Amniotic epithelial cell (primary cell): ENCODE measurements around the gene LDB2.

Experiments used
- DNase-seq: peaks from one replicate; pipeline ENCODE4 v3.0.0-alpha.2; 2010; ENCODE audit warnings: low read depth

LDB2 gene

DNA sequence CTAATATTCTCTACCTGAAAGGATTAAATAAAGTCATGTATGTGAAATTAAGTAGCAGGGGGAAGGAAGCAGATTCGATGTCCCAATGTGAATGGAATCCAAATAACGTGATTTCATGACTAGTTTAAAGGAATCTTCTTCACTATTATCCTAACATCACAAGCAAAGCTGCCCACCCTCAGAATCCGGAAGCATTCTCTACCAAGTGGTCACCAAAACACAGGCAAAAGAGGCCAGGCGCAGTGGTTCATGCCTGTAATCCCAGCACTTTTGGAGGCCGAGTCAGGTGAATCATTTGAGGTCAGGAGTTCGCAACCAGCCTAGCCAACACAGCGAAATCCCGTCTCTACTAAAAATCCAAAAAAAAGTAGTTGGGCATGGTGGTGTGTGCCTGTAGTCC is 212.9 kb downstream of the LDB2 start:
- no peak for DNase-seq

DNA sequence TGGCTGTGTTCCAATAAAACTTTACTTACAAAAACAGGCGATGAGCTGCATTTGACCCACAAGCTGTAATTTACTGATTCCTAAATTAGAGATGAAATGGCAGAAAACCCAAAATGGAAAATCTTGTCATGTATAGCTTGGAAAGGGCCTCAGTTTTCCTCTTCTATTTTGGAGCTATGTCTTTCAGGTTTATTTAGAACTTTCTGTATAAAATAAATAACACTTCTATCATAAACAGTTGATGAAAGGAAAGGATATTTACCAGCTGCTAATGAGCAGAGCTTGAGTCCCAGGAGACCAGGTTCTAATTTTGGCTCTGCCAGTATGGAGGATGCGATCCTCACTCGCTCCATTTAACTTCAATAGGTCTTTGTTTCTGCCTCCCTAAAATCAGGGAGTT is 213.5 kb downstream of the LDB2 start:
- no peak for DNase-seq

GRCh38 chr4:16684097-16684496 is 214.3 kb downstream of the LDB2 start:
- peak; percentile 48 for DNase-seq

GRCh38 chr4:16682975-16683374 is 215.5 kb downstream of the LDB2 start:
- peak; percentile 52 for DNase-seq

GRCh38 chr4:16677001-16677944 is 221.2 kb downstream of the LDB2 start:
- DNase-seq = no peak

DNA sequence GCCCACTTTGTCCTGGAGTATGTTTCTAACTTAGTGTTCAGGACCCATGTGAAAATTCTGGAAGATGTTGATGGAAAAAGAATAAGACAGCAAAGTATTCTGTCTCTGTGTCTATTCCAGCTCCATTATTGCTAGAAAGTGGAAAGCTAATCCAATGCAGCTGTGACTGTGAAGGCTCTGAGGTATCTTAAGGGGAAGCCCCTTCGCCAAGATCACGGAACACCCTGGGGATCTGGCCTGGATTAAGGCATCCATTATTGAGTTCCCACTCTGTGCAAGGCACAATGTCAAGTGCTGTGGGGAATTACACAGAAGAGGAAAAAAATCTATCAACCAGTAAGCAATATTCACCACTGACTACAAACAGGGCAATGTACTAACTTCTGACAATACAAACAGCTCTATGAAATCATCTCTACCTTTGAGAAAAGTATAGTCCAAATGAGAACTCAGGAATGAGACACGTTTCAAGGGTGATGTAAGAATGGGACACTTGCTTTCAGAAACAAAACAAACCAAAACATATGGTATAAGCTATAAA is 222.1 kb downstream of the LDB2 start:
- DNase-seq = no peak

DNA sequence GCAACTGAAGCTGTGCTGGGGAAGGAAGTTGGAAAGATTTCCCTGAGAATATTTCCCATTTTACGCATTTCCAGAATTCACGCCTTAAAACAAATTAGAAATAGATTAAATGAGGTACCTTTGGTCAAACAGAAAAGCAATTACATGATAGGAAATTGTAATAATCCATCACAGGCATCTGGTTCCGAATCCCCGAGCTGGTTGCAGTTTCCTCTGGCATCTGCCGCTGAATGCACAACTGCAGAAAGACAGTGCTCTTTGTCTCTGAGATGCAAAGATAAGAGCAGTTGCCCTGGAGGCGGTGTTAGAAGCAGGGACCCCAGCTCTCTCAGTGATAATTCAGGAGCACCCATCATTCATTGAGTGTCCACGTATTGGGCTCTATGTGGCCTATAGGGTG is 224.4 kb downstream of the LDB2 start:
- no peak for DNase-seq

DNA sequence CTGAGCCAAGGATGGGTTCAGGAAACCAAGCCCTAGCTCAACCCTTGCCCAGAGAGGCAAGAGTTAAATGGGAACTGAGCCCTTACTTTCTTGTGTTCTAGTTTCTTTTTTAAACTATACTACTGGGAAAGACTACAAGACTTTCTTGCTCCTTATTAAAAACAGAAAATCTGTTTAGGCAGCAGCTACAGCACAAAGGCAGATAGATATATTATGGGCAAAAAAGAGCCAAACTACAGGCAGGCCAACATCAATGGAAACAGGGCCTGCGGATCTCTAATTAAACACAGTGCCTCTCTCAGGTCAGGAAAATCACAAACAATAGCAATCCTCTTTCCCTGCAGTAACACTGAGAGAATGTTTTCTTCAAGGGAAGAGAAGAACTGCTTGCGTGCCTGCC is 226.0 kb downstream of the LDB2 start:
- no peak for DNase-seq

- no peak for DNase-seq
Measured at GRCh38 chr4:16671741-16672140, 226.7 kb downstream of the LDB2 start.

- DNase-seq = no peak
Measured at GRCh38 chr4:16670727-16671126, 227.7 kb downstream of the LDB2 start.

DNA sequence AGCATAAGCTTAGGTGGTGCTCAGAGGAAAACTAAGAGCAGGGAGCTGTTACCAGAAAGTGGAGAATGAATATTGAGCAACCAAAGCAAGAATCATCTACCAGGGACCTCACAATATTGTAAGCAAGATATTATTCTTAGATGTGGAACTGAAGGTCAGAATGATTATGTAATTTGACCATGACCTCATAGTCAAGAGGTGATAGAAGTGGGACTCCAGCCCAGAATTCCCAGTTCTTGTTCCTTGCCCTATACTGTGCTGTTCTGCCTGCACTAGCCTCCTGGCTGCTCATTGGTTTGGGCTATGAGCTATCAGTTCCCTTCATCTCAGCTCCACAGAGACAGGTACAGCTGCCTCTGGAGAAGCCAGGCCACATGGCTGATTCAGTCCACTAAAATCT is 229.4 kb downstream of the LDB2 start:
- peak; percentile 55 for DNase-seq

- DNase-seq = peak; percentile 16
Measured at GRCh38 chr4:16668488-16668887, 230.0 kb downstream of the LDB2 start.

DNA sequence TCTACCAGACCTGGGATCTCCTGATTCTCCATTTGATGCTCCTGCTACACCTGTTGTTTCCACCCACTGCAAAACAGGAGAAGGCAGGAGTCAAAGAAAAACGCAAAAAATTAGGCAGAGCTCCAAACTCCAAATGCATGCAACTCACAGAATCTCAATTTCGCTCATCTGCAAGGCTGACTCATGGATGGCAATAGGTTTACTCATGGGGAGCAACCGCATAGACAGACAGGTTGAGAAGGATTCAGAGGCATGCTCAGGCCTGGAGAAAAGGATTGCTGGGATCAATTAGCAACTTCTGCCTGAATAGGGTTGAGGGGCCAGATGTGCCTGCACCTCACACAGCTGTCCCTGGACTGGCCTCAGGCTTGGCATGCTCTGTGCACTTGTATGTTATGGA is 231.0 kb downstream of the LDB2 start:
- DNase-seq = peak; percentile 75

DNA sequence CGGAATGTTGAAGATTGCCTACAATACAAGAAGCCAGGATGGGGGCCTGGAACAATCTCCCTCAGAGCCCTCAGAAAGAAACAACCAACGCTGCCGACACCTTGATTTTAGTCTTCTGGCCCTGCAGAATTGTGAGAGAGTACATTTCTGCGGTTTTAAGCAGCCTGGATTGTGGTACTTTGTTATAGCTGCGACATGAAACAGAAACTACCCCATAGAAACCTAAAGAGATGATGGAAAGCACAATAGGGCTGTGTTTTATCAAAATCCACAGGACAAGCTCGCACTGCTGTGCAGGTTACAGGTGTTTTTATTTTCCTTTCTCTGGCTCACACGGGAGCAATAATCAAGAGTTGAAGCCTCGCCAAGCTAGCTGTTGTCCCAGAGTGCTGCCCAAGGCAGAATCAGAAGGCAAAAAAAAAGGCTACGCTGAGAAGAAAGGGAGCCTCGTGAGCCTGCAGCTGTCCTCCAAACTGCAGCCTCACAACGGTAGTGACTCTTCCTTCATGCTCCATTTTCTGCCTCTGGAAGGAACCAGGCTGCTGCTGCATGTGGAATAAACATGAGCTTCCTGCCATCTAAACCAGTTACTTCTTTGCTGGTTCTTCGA is 232.4 kb downstream of the LDB2 start:
- DNase-seq = no peak

DNA sequence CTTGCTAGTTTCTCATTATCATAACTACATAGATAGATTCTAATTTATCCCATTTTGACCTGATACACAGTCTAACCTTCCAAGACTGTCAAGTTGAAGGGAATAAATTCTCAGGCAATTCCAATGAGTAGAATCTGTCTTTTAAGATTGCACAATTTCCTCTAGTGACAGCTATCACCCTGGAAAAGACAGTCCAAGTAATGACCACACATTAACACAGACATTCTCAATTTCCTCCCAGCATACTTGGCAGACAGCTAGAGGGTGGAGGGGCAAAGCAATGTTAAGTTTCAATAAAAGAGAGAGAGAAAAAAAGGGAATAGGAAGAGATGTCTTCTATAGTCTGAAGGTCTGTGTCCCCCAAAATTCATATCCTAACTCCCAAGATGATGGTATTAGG is 234.7 kb downstream of the LDB2 start:
- DNase-seq = no peak

- DNase-seq = no peak
Measured at GRCh38 chr4:16663307-16663706, 235.1 kb downstream of the LDB2 start.

DNA sequence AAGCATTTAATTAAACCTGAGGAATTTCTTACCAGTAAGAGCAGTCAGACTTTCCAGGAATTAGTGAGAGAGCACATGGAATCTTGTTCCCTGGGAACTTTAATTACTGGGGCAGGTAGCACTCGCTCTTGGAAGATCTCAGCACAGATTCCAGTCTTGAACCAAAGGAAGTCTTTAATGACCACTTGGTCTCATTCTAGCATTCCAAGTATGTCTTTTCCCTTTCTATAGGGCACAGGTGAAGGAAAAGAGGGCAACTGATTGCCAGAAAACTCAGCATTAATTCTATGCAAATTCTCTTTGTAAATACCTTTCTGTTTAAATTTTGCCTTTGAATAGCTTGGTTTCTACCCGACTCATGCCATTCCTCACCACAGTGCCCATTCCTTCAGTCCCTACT is 236.6 kb downstream of the LDB2 start:
- no peak for DNase-seq

- DNase-seq = no peak
Measured at GRCh38 chr4:16660656-16661055, 237.8 kb downstream of the LDB2 start.

DNA sequence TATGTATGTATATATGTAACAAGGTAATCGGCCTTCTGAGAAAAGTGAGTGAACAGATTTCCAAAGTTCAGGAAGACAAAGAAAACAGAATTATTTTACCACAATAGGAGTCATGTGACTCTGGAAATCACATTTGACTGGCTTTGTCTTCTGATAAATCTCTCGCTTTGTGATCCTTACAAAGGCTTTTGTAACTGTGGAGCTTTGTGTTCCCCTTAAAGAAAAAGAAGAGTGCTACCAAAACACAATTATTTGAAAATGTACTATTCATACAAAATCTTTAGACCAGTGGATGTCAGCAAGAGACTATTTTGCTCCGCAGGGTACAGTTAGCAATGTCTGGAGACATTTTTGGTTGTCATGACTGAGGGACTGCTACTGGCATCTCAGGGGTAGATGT is 238.8 kb downstream of the LDB2 start:
- DNase-seq = no peak

- no peak for DNase-seq
Measured at GRCh38 chr4:16659079-16659478, 239.4 kb downstream of the LDB2 start.

DNA sequence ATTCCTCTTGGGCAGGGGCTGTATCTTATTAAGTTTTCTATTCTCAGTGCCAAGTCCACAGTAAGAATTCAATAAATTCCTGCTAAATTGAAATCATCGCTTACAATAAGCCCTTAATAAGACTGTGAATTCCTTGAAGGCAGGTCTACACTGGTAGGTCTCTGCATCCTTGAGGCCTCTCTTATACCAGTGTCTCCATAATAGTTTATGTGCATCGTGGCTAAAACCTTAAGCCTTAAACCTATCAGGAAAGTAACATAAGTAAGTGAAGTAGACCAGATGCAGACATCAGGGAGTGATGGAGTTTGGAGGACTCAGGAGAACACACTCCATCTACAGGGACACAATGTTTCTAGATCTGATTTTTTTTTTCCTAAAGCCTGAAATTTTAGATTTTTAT is 240.3 kb downstream of the LDB2 start:
- no peak for DNase-seq

DNA sequence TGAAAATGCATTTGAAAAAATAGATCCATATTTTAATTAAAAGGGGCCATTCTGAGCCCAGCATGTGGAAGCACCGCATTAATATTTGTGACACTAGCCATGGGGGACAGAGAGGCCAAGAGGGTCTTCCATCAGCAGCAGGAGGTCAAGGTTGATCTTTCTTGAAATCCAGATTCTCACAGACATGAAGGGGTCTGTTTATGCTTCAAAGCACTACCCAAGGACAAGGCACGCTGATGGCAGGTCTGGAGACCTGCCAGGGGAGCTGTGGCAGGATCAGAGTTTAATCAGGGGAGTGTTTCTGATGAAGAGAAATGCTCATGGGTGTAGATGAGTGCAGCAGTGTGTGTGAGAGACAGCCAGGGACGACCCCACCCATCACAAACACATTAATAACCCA is 243.3 kb downstream of the LDB2 start:
- DNase-seq = no peak

DNA sequence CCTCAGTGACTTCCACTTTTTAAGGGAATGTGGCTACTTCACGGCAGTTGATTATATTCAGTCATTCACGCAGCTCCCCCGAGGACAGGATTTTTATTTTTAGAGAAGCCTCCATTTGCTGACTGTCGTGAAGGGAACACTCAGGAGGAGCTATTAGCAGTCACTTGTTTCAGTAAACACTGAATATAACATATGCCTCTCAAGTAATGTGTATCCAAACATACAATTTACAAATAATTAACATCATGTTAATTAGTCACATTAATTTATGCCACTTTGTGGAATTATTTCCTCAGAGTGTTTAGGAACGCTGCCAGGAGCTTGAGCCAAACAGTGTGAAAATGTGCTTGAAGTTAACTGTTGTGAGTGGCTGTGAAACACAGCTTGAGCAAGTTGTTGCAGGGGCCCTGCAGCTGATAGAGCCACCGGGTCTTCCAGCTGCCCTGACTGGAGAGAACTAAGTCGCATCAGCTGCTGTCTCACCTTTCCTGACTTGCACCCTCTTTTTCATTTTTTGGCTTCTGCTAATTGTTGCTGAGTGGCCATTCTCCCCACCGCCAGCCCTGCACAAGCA is 245.6 kb downstream of the LDB2 start:
- no peak for DNase-seq
